M059J (cell line): ENCODE results near the gene HSP90AB1. TPM values are rescaled to one million over a fixed set of nuclear protein-coding genes. Genes with fewer than 3 reads are reported as not detected.
A peak's percentile ranks its signal among the peaks of the same experiment; 100 is the strongest.

ENCODE experiments used
- DNase-seq: peaks from one replicate; pipeline ENCODE4 v3.0.0-alpha.2; 2012; ENCODE audit warnings: low read depth
- total RNA-seq: library from RNA; depleted of rRNA; stranded (reverse); fragments of >200 nt; shearing (Covaris generic); gene quantifications from 2 replicates; pipeline ENCODE4 v1.2.3, GENCODE V29; 2014; rRNA removed

Gene HSP90AB1
- 1,284 and 1,407 TPM in 2 replicates for total RNA-seq

DNA sequence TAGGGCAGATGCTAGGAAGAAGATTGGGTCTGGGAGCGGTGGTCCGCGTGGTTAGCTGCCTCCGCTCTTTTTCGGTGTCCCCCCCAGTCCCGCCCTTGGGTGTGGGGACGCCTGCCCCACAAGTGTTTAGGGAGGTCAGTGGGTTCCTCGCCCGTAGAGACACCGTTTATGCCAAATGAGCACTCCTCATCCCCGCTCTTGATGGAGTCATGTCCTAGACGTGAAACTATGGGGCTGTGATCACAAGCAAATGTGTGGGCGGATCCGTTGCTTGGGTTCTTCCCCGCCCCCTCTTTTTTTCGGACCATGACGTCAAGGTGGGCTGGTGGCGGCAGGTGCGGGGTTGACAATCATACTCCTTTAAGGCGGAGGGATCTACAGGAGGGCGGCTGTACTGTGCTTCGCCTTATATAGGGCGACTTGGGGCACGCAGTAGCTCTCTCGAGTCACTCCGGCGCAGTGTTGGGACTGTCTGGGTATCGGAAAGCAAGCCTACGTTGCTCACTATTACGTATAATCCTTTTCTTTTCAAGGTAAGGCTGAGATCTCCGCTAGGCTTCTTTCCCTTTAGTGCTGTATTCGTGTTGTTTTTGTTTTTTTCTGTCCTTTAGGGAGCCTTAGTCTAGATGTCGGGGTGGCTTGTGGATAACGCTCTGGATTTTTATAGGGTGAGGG lies at the start of gene HSP90AB1:
Gene HSP90AB1 (plus strand): TSS at position 439 of the 675 bp plus-strand sequence. CDS start 1,529 bp downstream, outside the sequence.
- DNase-seq, result peak; percentile 99

GRCh38 chr6:44198684-44199083 lies 48.2 kb upstream of the HSP90AB1 start:
- no peak for DNase-seq

DNA sequence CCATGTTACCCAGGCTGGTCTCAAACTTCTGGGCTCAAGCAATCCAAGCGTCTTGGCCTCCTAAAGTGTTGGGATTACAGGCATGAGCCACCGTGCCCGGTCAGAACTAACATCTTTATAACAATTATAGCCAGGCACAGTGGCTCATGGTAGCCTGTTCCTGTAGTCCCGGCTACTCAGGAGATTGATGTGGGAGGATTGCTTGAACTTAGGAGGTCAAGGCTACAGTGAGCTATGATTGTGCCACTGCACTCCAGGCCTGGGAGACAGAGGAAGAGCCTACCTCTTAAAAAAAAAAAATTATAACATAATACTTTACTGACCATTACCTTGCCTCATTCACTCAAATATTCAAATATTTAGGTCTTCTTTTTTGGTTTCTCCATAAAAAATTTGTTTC lies 47.0 kb upstream of the HSP90AB1 start:
- DNase-seq, result no peak

DNA sequence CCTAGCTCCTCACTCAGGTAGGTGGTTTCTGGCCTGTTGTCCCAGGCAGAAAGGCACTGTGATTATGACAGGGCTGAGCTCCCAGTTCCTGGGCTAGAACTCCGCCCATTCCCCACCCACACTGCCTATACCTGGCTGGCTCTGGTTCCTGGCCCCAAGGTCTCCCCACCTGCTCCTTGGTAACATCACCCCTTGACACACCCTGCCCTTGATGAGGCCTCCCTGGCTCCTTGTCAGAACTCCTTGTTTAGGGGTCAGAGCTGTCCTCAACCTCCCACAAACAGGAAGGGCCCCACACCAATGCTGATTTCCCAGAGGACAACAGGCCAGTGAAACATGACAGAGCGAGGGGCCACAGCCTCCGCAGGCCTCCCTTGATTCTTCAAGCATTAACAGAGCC lies 45.7 kb upstream of the HSP90AB1 start:
- DNase-seq, result no peak

DNA sequence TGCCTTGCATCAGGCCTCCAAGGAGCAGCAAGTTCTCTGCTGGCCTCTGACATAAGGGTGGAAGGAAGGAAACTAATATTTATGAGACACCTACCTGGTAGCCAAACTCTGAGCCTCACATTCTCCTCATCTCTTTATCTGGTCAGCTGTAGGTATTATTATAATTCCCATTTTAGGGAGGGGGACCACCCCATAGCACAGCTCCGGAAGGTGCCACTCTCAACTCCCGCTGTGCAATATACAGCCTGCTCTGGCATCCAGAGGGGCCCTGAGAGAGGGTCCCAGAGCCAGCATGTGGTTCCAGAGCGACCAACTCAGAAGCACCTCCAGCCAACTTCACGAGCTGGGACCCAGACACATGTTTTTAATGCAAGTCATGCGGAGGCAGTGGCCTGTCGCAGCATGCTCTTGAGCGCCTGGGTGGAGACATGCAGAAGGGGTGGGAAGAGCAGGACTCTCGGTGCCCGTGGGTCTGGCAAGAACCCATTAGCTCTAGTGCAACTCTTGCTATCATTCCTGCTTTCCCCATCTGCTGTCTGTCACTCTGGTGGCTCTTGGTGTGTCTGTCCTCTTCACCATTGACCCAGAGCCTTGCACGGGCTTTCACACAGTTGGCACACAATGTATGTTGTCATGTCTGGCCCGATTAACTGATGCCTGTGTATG lies 45.1 kb upstream of the HSP90AB1 start:
- DNase-seq, result no peak

DNA sequence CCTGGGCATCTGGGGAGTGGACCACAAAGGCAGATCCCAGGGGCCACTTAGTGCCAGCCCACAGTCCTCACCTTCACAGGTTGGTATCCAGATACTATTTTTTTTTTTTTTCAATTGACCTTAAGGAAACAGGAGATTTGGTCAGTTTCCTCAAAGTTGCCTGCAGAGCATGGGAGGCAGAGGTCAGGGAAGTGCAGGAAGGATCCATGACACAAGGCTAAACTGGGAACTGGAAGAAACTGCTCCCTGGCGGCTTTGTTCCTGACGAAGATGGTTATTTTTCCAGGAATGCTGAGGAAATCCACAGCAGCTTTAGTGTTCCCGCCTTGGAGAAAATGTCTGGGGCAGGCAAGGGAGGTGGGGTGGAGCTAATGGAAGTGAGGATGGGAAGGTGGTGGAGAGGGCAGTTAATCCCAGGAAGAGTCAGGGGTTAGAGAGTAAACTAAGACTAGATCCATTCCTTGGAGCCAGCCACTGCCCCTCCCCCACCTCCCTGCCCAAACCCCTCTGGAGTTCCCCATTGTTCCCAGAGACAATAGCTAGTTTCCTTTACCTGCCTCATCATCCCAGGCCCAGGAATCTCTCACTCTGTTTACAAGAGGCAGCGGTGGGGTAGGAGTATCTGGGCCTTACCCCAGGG lies 44.4 kb upstream of the HSP90AB1 start:
- DNase-seq, result no peak

DNA sequence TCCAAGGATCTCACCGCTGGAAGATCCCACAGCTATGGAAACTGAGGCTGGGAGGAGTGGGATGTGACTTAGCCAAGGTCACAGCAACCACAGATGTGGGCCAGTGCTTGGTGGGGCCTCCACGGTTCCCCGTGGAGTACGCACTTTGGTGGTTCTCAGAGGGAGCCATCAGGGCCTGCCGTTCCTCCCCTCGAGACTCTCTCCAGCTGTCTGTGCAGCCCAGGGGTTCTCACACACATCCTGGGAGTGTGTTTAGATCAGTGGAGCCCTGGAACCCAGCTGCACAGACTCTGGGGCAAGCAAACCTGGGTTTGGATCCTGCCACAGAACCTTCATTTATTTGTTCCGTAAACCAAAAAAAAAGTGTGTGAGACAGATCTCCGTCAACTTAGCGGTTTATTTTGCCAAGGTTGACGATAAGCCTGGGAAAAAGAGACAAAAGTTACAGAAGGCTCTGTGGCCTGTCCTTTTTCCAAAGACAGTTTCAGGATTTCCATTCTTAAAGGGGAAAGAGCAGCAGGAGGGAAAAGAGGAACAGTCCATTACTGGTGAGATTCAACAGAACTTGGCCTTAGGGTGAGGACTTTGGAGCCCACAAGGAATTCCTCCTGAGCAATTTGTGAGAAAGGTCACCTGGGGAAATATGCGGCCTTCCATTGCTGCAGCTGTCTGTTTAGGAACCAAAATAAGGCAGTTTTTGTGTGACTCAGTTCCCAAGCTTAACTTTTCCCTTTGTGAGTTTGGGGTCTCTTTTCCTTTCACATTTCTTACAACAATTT lies 43.7 kb upstream of the HSP90AB1 start:
- peak; percentile 71 for DNase-seq

- DNase-seq, result peak; percentile 69
These were observed 42.9 kb upstream of the HSP90AB1 start for GRCh38 chr6:44203955-44204354.

- no peak for DNase-seq
These were observed 38.9 kb upstream of the HSP90AB1 start for GRCh38 chr6:44207966-44208365.

DNA sequence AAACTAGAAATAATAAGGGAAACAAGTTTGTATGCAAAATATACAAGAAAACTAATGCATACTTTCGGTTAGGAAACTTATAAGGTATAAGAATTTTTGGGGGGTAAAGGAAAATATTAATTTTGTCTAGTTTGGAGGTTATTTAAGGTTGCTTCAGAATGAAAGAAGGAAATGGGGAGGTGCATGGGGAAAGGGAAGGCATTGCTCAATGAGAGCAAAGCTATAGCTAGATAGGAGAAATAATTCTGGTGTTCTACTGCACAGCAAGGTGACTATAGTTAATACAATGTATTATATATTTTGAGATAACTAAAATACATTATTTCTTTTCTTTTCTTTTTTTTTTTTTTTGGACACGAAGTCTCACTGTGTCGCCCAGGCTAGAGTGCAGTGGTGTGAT lies 35.6 kb upstream of the HSP90AB1 start:
- DNase-seq, result no peak

- DNase-seq, result no peak
These were observed 32.6 kb upstream of the HSP90AB1 start for GRCh38 chr6:44214307-44214706.

DNA sequence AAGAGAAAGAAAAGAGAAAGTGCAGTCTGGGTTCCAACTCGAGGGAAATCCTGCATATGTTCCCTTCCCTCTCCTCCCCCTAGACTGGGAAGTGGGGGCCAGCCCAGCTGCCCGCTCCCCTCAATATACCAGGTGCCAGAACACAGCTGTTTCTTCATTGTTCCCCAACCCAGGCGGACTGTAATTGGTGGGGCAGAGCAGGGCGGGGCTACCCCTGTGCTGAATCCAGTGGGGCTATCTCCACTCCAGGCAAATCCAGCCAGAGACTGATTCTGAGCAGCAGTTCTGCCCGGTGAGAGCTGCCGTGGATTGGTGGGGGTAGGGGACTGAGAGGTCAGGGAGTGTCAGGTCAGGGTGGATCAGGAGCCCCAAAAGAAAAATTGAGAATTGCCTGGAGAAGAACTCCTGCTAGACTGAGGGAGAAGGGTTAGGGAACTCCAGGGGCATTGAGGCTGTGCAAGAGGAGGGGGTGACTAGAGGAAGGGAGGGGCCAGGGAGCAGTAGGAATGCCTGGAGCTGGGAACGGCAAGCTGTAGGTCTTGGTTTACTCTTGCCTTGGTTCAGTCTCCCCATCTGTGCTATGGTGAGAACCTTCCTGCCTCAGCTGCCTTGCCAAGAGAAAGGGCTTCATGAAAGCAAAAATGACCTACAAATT lies 30.1 kb upstream of the HSP90AB1 start, which contains the start of gene MYMX:
Gene MYMX (plus strand): TSS at position 250 of the 655 bp plus-strand sequence. CDS start 546 bp downstream, outside the sequence.
- DNase-seq, result no peak

DNA sequence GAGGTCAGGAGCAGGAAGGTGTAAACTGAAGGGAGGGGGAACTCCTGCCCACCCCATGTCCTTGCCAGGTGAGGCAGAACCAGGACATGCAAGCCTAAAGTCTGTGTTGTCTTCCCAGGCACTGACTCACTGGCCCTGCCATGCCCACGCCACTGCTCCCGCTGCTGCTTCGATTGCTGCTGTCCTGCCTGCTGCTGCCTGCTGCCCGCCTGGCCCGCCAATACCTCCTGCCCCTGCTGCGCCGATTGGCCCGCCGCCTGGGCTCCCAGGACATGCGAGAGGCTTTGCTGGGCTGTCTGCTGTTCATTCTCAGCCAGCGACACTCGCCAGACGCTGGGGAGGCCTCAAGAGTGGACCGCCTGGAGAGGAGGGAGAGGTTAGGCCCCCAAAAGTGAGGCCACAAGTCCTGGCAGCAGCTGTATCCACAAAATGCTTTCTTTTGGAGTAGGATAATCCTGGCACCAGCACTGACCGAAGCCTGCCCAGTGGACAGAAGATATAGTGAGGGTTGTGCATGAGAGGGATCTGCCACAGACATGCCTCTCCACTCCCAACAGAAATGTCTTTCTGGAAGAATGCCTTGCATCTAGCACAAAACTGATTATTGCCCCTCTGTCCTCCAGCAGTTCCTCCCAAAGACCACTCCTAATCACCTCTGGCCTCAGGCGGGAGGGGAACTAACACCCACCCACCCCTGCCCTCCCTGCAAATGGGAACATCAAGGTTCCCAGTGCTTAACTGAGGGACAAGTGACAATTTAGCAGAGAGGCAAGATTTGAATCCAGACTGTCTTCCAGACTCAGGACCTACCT lies 29.4 kb upstream of the HSP90AB1 start:
- DNase-seq, result peak; percentile 65

- DNase-seq, result peak; percentile 55
These were observed 27.7 kb upstream of the HSP90AB1 start for GRCh38 chr6:44219053-44219814.

- DNase-seq, result no peak
These were observed 26.8 kb upstream of the HSP90AB1 start for GRCh38 chr6:44219815-44220784.

- no peak for DNase-seq
These were observed 26.0 kb upstream of the HSP90AB1 start for GRCh38 chr6:44220913-44221290.

GRCh38 chr6:44221291-44221960 lies 25.5 kb upstream of the HSP90AB1 start:
- DNase-seq, result peak; percentile 94

GRCh38 chr6:44221961-44222335 lies 25.0 kb upstream of the HSP90AB1 start:
- peak; percentile 30 for DNase-seq
